ENCODE data around the gene GCFC2. TPM values are rescaled to one million over a fixed set of nuclear protein-coding genes. Genes with fewer than 3 reads are reported as not detected.
"Not testable (repeated sequence)": the region's sequence is repeated elsewhere in the genome, so short reads cannot be mapped to it uniquely, and the experiment has no call there.

GCFC2 gene
- total RNA-seq, 1 experiment from 2014 or later: 36.9 TPM

DNA sequence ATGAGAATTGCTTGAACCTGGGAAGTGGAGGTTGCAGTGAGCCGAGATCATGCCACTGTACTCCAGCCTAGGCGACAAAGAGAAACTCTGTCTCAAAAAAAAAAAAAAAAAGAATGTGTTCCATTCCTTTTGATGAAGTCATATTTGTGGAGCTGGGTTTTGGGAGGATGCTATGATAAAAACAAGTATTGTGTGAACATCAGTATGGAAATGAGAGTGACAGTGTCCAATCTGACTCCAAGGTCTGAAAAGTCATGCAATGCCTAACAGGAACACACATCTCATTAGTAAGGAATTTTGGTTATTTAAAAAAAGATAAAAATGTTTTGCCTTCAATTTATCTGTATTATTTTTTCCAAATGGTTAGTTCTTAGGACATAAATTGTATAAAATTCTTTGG, 11.8 kb downstream of the GCFC2 start:
- in situ Hi-C loops (cut with HindIII; ENCODE audit: low pct_unique_long_range_greater_than_20kb, low sequenced_read_pairs): no loop called here
- DNase-seq (ENCODE audit: low read depth): no peak

DNA sequence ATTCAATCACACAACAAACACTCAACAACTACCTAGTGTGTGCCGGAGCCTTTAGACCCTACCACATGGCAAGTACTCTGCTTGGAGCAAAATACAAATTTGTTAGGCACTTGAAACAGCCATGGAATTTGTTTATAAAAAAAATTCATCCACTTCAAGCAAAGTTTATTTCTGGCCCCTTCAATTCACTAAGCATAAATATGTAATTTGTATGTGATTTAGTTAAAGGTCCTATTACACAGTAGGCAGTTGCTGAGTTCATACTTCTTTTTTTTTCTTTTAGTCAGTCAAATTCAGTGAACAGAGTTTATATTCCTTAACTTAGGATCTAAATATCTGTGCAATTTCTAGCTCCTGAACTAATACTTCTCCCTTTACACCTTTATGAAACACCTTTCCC, 22.5 kb downstream of the GCFC2 start:
- no peak for DNase-seq (ENCODE audit: low read depth)
- in situ Hi-C loops (cut with HindIII; ENCODE audit: low pct_unique_long_range_greater_than_20kb, low sequenced_read_pairs): no loop called here

DNA sequence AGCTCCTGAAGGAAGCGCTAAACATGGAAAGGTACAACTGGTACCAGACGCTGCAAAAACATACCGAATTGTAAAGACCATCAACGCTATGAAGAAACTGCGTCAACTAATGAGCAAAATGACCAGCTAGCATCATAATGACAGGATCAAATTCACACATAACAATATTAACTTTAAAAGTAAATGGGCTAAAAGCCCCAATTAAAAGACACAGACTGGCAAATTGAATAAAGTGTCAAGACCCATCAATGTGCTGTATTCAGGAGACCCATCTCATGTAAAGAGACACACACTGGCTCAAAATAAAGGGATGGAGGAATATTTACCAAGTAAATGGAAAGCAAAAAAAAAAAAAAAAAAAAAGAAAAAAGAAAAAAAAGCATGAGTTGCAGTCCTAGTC, 27.3 kb downstream of the GCFC2 start:
- in situ Hi-C loops (cut with HindIII; ENCODE audit: low pct_unique_long_range_greater_than_20kb, low sequenced_read_pairs); DNase-seq (ENCODE audit: low read depth): not testable (repeated sequence)

DNA sequence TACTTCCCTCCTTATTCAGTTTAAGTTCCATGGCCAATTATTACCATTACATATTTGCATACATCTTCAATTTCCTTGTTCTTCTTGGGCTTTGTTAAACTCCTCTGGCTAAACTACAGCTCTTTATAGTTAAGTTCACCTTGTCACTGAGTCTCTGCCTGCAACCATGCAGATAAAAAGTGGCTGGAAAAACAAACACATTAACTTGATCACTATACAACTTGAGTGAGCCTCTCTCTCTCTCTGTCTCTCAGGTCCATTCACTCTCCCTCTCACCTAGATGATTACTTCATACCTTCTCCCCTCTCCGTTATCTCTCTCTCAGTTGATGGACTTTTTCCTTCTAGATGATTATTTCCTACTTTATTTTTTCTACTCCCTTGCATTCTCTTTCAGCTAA, 30.3 kb downstream of the GCFC2 start:
- DNase-seq (ENCODE audit: low read depth): no peak
- in situ Hi-C loops (cut with HindIII; ENCODE audit: low pct_unique_long_range_greater_than_20kb, low sequenced_read_pairs): no loop called here

DNA sequence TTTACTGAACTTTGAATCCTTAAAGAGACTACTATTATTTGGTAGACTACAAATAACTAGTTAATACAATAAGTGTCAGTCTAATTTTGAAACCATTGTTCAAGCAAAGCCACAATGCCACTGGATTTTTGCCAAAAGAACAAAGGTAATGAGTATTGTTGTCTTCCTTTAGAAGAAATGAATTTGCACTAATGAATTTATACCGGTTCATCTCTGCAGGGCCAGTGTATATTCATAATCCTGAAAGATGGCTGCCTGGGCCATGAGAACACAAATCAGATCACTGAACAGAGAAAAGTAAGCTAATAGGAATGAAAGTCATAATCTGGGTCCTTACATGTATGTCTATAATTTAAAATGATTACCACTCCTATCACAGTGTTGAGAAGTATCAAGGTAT, 31.2 kb downstream of the GCFC2 start:
- in situ Hi-C loops (cut with HindIII; ENCODE audit: low pct_unique_long_range_greater_than_20kb, low sequenced_read_pairs): no loop called here
- no peak for DNase-seq (ENCODE audit: low read depth)

DNA sequence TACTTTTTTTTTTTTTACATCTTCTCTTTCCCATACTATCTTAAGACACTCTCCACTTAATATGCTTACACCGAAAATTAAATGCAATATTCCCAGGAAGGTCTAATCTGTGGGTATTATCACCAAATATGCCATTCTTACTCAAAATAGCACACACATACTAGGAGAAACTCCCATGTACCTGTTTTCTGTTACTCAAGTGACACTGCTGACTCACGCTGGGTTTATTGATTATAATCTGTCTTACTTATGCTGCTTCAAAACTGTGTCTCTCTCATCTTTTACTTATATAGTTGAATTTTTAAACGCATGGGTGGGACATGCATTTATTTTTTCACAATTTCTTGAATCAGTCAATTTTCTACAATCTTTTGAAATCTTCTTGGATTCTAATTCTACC, 34.3 kb downstream of the GCFC2 start:
- in situ Hi-C loops (cut with HindIII; ENCODE audit: low pct_unique_long_range_greater_than_20kb, low sequenced_read_pairs): no loop called here
- DNase-seq (ENCODE audit: low read depth): no peak

DNA sequence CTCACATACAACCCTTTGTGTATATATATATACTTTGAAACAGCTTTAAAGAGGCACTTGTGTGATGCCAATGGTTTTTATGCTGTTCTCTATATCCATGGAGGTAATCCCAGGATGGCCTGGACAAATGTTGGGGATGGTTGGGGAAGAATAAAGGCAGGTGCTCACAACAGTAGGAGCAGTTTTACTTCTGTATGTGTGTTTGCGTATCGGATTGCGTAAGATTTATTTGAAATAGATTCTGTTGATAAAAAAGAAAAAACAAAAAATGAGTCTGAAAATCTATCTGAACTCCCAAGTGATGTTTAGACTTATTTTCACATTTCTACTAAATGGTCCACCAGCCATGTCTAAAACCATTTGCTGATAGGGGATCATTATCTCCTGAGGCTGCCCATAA, 34.8 kb downstream of the GCFC2 start:
- DNase-seq (ENCODE audit: low read depth): no peak
- in situ Hi-C loops (cut with HindIII; ENCODE audit: low pct_unique_long_range_greater_than_20kb, low sequenced_read_pairs): no loop called here

DNA sequence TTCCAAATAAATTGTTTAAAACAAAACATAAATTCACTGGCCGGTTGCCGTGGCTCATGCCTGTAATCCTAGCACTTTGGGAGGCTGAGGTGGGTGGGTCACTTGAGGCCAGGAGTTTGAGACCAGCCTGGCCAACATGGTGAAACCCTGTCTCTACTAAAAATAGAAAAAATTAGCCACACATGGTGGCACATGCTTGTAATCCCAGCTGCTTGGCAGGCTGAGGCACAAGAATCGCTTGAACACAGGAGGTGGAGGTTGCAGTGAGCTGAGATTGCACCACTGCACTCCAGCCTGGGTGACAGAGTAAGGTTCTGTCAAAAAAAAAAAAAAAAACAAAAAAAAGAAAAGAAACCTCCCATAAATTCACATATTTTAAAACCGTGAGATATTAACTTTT, 35.3 kb downstream of the GCFC2 start:
- in situ Hi-C loops (cut with HindIII; ENCODE audit: low pct_unique_long_range_greater_than_20kb, low sequenced_read_pairs); DNase-seq (ENCODE audit: low read depth): not testable (repeated sequence)

DNA sequence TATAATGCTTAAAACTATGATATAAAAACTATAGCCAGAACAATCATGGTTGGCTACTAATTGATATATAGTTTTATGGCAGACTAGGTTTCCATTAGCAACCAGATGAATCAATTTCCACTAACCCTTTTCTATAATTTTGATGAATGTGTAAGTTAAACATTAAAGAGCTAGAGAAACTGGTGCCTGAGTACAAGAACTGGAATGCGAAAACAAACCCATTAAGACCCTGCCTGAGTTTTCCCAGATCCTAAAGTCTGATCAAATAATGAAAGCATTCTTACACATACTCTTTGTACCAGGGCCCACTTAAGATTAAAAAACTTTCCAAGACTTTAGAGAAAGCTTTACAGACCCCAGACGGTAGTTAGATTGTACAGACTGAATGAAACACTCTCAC, 42.8 kb downstream of the GCFC2 start:
- in situ Hi-C loops (cut with HindIII; ENCODE audit: low pct_unique_long_range_greater_than_20kb, low sequenced_read_pairs): no loop called here
- no peak for DNase-seq (ENCODE audit: low read depth)

DNA sequence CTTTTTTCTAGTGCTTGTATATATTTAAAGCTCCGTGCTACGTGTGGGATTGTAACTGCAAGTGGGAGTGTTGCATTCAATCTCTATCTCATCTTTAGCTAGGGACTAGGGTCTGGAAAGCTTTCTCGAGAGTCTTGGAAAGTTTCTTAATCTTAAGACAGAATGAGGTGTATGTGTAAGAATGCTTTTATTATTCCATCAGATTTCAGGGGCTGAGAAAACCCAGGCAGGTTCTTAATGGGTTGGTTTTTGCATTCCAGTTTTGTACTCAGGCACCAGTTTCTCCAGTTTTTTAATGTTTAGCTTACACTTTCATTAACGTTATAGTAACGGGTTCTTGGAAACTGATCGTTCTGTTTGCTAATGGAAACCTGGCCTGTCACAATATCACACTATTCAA, 43.8 kb downstream of the GCFC2 start:
- in situ Hi-C loops (cut with HindIII; ENCODE audit: low pct_unique_long_range_greater_than_20kb, low sequenced_read_pairs): no loop called here
- DNase-seq (ENCODE audit: low read depth): no peak

DNA sequence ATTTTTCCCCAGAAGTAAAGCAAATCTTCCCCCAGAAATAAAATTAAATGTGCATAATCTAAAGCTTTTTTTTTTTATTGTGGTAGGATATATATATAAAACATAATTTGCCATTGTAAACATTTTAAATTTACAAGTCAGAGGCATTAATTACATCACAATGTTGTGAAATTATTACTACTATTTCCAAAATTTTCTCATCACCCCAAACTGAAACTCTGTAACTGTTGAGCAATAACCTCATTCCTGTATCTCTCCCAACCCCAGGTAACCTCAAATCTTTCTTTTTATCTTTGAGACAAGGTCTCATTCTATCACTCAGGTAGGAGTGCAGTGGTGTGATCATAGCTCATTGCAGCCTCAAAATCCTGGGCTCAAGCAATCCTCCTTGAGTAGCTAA, 52.9 kb downstream of the GCFC2 start:
- in situ Hi-C loops (cut with HindIII; ENCODE audit: low pct_unique_long_range_greater_than_20kb, low sequenced_read_pairs): no loop called here

DNA sequence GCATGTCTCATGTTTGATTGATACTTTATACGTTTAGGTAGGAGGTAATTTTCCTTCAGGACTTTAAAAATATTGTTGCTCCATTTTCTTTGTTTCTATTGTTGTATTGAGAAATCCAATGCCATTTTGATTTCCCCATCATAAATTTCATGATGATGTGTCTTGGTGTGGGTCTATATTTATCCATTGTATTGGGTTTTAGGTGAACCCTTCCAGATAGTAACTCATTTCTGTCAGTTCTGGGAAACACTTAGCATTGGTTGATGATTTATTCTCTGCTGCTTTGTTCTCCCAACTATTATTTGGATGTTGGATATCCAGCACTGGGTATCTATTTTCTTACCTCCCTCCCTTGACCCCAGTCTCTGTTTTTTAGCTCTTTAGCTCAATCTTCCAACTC, 54.2 kb downstream of the GCFC2 start:
- in situ Hi-C loops (cut with HindIII; ENCODE audit: low pct_unique_long_range_greater_than_20kb, low sequenced_read_pairs): no loop called here
- DNase-seq (ENCODE audit: low read depth): no peak

More for the DNA sequence above, 52.9 kb downstream of the GCFC2 start:
- no peak for DNase-seq (ENCODE audit: low read depth)

DNA sequence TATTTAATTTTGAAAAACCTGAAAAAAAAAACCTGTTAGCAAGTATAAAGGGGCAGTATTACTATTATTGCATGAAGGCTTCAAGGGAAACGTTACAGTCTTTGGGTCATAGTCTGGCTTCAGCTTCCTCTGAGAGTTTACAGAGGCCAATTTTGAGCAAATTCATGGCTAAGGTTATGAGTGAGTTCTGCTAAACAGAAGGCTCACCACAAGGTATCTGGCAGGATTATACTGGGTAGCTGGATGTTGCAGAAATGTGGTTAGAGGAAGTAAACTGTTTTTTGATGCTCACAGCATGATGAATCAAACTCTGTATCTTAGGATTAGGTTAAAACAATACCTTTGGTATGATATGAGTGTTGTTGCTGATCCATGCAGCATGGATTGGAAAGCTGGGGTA, 54.9 kb downstream of the GCFC2 start:
- DNase-seq (ENCODE audit: low read depth): no peak
- in situ Hi-C loops (cut with HindIII; ENCODE audit: low pct_unique_long_range_greater_than_20kb, low sequenced_read_pairs): no loop called here

DNA sequence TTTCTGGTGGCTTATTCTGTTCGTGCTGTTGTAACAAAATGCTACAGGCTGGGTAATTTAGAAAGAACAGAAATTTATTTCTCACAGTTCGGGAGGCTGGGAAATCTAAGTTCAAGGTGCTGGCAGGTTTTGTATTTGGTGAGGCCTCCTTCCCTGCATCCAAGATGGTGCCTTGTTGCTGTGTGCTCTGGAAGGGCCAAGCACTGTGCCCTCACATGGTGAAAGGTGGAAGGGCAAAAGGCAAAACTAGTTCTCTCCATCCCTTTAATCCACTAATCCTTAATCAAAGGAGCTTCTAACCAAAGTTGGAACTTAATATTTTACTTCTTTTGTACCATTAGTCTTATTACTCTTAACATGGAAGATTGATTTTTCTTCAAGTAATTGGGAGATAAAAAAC, 56.7 kb downstream of the GCFC2 start:
- DNase-seq (ENCODE audit: low read depth): no peak
- in situ Hi-C loops (cut with HindIII; ENCODE audit: low pct_unique_long_range_greater_than_20kb, low sequenced_read_pairs): no loop called here

DNA sequence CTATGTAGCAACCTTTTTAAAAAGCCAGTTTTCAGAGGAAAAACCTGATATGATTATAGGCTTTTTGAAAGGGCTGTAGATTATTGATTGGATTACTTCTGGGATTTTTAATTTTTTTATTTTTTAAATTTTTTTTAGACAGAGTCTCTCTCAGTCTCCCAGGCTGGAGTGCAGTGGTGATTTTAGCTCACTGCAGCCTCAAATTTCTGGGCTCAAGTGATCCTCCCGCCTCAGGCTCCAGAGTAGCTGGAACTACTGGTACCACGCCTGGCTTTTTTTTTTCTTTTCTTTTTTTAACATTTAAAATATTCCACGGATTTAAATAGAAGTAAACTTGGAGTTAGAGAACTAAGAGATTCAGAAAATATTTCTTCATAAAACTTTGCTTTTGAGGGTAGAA, 62.9 kb downstream of the GCFC2 start:
- DNase-seq (ENCODE audit: low read depth): no peak
- in situ Hi-C loops (cut with HindIII; ENCODE audit: low pct_unique_long_range_greater_than_20kb, low sequenced_read_pairs): no loop called here

DNA sequence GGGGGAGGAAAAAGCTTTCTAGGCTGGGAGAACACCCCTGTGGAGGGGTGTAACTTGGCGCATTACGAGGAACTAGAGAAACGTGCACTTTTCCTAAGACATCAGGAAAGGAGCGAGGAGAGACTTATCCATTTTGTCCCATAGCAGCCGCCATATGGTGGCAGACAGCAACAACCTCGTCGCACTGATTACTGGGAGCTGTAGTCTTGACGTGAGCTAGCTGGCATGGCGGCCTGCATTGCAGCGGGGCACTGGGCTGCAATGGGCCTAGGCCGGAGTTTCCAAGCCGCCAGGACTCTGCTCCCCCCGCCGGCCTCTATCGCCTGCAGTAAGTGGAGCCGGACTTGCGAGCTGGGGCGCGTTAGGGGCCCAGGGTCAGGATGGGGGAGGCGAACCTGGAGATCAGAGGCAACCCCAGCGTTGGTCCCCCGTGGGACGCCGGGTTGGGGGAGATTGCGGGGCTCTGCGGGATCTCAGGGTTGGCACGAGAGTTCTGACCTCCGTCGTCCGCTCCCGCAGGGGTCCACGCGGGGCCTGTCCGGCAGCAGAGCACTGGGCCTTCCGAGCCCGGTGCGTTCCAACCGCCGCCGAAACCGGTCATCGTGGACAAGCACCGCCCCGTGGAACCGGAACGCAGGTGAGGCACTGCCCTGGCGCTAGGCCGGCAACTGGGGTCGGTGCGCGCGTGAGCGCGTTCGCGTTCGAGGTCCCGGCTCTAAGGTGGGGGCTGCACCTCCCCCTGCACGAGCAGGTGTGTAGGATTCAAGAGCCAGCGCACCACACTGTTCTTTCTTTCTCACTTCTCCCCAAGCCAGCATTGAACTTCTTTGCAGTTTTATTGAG, 63.9 kb downstream of the GCFC2 start, which contains the start of gene MRPL19:
Gene MRPL19, plus strand, starts transcription at position 201 of the 843 bp plus-strand sequence. Its CDS starts 25 bp downstream, at position 226.
- DNase-seq (ENCODE audit: low read depth): peak; percentile 83
- in situ Hi-C loops (cut with HindIII; ENCODE audit: low pct_unique_long_range_greater_than_20kb, low sequenced_read_pairs): no loop called here

DNA sequence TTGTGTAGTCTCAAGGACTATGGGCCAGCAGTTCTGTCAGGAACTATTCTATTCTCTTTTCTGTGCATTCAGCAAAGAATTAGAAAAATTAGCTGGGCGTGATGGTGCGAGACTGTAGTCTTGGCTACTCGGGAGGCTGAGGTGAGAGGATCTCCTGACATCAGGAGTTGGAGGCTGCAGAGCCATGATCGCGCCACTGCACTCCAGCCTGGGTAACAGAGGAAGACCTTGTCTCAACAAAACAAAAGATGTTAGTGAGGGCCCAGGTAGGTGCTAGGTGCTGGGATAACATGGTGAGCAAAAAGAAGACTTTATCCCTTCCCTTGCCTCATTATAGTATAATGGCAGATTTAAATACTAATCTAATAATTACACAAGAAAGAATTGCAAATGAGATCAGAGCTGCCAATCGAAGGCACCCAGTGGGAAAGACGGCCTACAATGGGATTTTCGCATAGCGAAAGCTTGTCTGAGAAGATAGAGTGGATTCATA, 64.6 kb downstream of the GCFC2 start:
- in situ Hi-C loops (cut with HindIII; ENCODE audit: low pct_unique_long_range_greater_than_20kb, low sequenced_read_pairs): no loop called here
- DNase-seq (ENCODE audit: low read depth): no peak

DNA sequence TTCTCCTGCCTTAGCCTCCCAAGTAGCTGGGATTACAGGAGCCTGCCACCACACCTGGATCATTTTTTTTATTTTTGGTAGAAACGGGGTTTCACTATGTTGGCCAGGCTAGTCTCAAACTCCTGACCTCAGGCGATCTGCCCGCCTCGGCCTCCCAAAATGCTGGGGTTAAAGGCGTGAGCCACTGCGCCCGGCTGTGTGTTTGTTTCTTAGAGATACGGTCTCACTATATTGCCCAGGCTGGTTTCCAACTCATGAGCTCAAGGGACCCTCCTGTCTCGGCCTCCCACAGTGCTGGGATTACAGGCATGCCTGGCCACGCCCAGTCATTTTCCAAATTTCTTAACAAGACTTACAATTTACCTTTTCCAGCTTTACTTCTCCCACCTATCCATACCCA, 65.1 kb downstream of the GCFC2 start:
- DNase-seq (ENCODE audit: low read depth): no peak
- in situ Hi-C loops (cut with HindIII; ENCODE audit: low pct_unique_long_range_greater_than_20kb, low sequenced_read_pairs): no loop called here

DNA sequence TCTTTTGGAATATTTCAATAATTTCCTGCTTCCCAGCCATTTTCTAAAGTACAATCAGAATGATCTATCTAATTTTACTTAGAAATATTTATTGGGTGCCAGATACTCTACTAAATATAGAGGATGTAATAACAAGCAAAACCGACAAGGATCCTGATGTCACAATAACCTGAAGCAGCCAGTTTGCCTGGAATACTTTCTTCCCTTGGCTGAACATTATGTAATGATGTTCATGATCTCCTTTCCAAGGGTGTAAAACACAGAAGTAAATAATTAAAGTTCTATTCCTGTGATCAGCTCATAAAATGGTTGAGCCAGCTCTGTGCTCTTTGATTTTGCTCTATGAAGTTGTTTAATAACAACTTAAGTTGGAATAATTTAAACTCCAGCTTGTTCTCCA, 66.7 kb downstream of the GCFC2 start:
- in situ Hi-C loops (cut with HindIII; ENCODE audit: low pct_unique_long_range_greater_than_20kb, low sequenced_read_pairs): no loop called here
- DNase-seq (ENCODE audit: low read depth): no peak

DNA sequence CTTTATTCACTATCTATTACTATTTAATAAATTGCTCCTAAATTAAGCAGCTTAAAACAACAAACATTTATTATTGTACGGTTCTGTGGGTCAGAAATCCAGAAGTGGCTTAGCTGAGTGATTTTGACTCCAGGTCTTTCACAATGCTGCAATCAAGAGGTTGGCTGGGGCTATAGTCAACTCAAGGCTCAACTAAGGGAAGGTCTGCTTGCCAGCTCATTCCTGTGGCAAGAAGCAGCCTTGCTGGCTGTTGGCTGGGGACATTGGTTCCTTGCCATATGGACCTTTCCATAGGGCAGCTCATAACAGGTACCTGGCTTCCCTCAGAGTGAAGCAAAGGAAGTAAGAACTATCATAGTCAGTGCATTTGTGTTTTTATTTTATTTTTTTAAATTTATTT, 69.1 kb downstream of the GCFC2 start:
- in situ Hi-C loops (cut with HindIII; ENCODE audit: low pct_unique_long_range_greater_than_20kb, low sequenced_read_pairs): no loop called here
- DNase-seq (ENCODE audit: low read depth): no peak
